Endothelial cell of umbilical vein (primary cell): ENCODE results near the gene BLNK. TPM values are rescaled to one million over a fixed set of nuclear protein-coding genes. Genes with fewer than 3 reads are reported as not detected.

Experiments used
- BruUV-seq: library from RNA; stranded (reverse); fragments of 400-500 nt; replicated peaks from 2 replicates; lab custom pipeline; 2021; lab: Mats Ljungman, UMichigan
- CTCF ChIA-PET: fragments of 300-600, 350-600 bp; sonication (Branson Sonifier 250); formaldehyde crosslinking; loops from one replicate; lab custom pipeline; 2021; ENCODE audit warnings: antibody characterized with exemption, inconsistent platforms; lab: Charles Lee
- POLR2A ChIA-PET: fragments of 300-600, 350-600 bp; sonication (Branson Sonifier 250); formaldehyde crosslinking; loops from one replicate; lab custom pipeline; 2021; ENCODE audit warnings: antibody characterized with exemption, inconsistent platforms; lab: Charles Lee
- DNase-seq: peaks from one replicate; pipeline ENCODE4 v3.0.0-alpha.2; 2011; ENCODE audit warnings: low read depth, low spot score
- FAIRE-seq: peaks from 2 replicates; lab custom pipeline; 2011; peaks lifted over from hg19 to GRCh38; lab: Jason Lieb, UNC
- H2AFZ ChIP-seq: 2 replicates; pipeline ENCODE4 v1.6.0; 2012; ENCODE audit warnings: low read depth, low read length, control low read depth, inconsistent platforms
- H3K27ac ChIP-seq: 2 replicates; pipeline ENCODE4 v1.5.1; 2011; ENCODE audit warnings: low read depth, mild to moderate bottlenecking, control low read depth, low read length, moderate library complexity; ENCODE audit not compliant: insufficient read depth
- H3K27me3 ChIP-seq, 2 experiments: 2 replicates each; pipeline versions ENCODE4 v1.6.0 to v1.6.1; 2011; ENCODE audit warnings: low read length in 2 of 2, mixed read lengths in 1 of 2; ENCODE audit not compliant: control insufficient read depth in 2 of 2, insufficient read depth in 2 of 2
- H3K36me3 ChIP-seq, 2 experiments: 2 replicates in 1 of 2; 3 replicates in 1 of 2; pipeline ENCODE4 v1.5.1; 2011; ENCODE audit warnings: low read length in 2 of 2, mild to moderate bottlenecking in 1 of 2, moderate library complexity in 1 of 2; ENCODE audit not compliant: control insufficient read depth in 2 of 2, insufficient read depth in 2 of 2; ENCODE audit errors: extremely low read depth in 1 of 2
- H3K4me1 ChIP-seq: 3 replicates; pipeline ENCODE4 v1.5.1; 2011; ENCODE audit warnings: mild to moderate bottlenecking, low read length; ENCODE audit not compliant: control insufficient read depth, insufficient read depth; ENCODE audit errors: extremely low read depth
- H3K4me2 ChIP-seq: 2 replicates; pipeline ENCODE4 v1.6.1; 2011; ENCODE audit warnings: low read length, control low read depth, mixed read lengths; ENCODE audit not compliant: insufficient read depth
- H3K4me3 ChIP-seq, 3 experiments: fragments of 200-600 bp in 1 of 3; sonication (generic), shearing (Covaris generic) in 1 of 3; replicated peaks in 1 of 3; 2 replicates each; pipeline ENCODE4 v1.5.1; 2011 to 2016; ENCODE audit warnings: control low read depth in 3 of 3, low read length in 3 of 3, mild to moderate bottlenecking in 2 of 3, inconsistent platforms in 1 of 3, low read depth in 1 of 3, moderate library complexity in 1 of 3; ENCODE audit not compliant: insufficient read depth in 1 of 3
- H3K79me2 ChIP-seq: 2 replicates; pipeline ENCODE4 v1.6.0; 2012; ENCODE audit warnings: low read length, inconsistent platforms; ENCODE audit not compliant: control insufficient read depth, insufficient read depth
- H3K9ac ChIP-seq: replicated peaks from 2 replicates; pipeline ENCODE3; 2011; ENCODE audit warnings: low read length, control low read depth; ENCODE audit not compliant: insufficient read depth; ENCODE audit errors: extremely low read depth
- H3K9me1 ChIP-seq: replicated peaks from 3 replicates; pipeline ENCODE4 v1.6.0; 2011; ENCODE audit warnings: mild to moderate bottlenecking, low read length; ENCODE audit not compliant: control insufficient read depth, insufficient read depth; ENCODE audit errors: extremely low read depth
- H3K9me3 ChIP-seq: replicated peaks from 2 replicates; pipeline ENCODE4 v1.5.1; 2012; ENCODE audit warnings: low read length, inconsistent platforms; ENCODE audit not compliant: control insufficient read depth, insufficient read depth
- H4K20me1 ChIP-seq: replicated peaks from 2 replicates; pipeline ENCODE3; 2011; ENCODE audit warnings: mild to moderate bottlenecking, low read length; ENCODE audit not compliant: control insufficient read depth, insufficient read depth; ENCODE audit errors: extremely low read depth
- EZH2 ChIP-seq: IDR thresholded peaks from 2 replicates; pipeline ENCODE4 v1.6.1; 2012; ENCODE audit warnings: borderline replicate concordance, low read depth, mild to moderate bottlenecking, moderate library complexity, low read length, inconsistent platforms; ENCODE audit not compliant: severe bottlenecking
- FOS ChIP-seq: IDR thresholded peaks from 2 replicates; pipeline ENCODE4 v1.6.1; 2011; ENCODE audit warnings: mild to moderate bottlenecking, low read length, moderate library complexity, borderline replicate concordance; ENCODE audit not compliant: insufficient read depth
- GATA2 ChIP-seq: IDR thresholded peaks from 2 replicates; pipeline ENCODE4 v1.7.0; 2011; ENCODE audit warnings: low read depth, mild to moderate bottlenecking, moderate library complexity, mixed read lengths, low read length; ENCODE audit not compliant: insufficient read length, insufficient read depth
- JUN ChIP-seq: IDR thresholded peaks from 2 replicates; pipeline ENCODE4 v1.6.1; 2011; ENCODE audit warnings: borderline replicate concordance, low read depth; ENCODE audit not compliant: insufficient read length, insufficient read depth
- MYC ChIP-seq: IDR thresholded peaks from one replicate; pipeline ENCODE4 v1.6.1; 2011; ENCODE audit warnings: mild to moderate bottlenecking, low read depth, low read length
- POLR2A ChIP-seq: IDR thresholded peaks from 2 replicates; pipeline ENCODE4 v1.6.1; 2012; ENCODE audit warnings: low read depth, mild to moderate bottlenecking, control low read depth, low read length
- POLR2AphosphoS5 ChIP-seq: IDR thresholded peaks from 2 replicates; pipeline ENCODE4 v1.6.1; 2012; ENCODE audit warnings: low read depth, mild to moderate bottlenecking, control low read depth, low read length, moderate library complexity; ENCODE audit not compliant: insufficient read depth
- dilution Hi-C: fragments of 300-500 bp; cut with MboI; formaldehyde crosslinking; loops from one replicate; pipeline ENCODE4 v1.15.0; 2019; ENCODE audit warnings: low sequenced_read_pairs; ENCODE audit not compliant: extremely low pct_ligation_motif_present
- intact Hi-C: fragments of 100-400 bp; cut with micrococcal nuclease; formaldehyde crosslinking; loops from one replicate; pipeline ENCODE4 v1.10.0; 2022
- polyA plus RNA-seq, 4 experiments: library from polyadenylated mRNA; depleted of rRNA in 3 of 4; stranded (reverse) in 3 of 4; unstranded in 1 of 4; fragments of >200 nt; gene quantifications; 2 replicates each; pipeline versions ENCODE4 v1.2.1 to v1.2.3, GENCODE V29; 2011 to 2012; ENCODE audit warnings: missing spikeins in 1 of 4
- total RNA-seq: library from RNA; stranded (reverse); gene quantifications from 2 replicates; pipeline ENCODE4 v1.2.3, GENCODE V29; 2021
- TF ChIP-seq, protein P1 (sequence below), 2 donors: IDR thresholded peaks; 1 replicate in 1 of 2; 2 replicates in 1 of 2; pipeline ENCODE4 v1.5.1; 2011; ENCODE audit warnings: low read length in 2 of 2, mild to moderate bottlenecking in 2 of 2, moderate library complexity in 2 of 2, control low read depth in 1 of 2, inconsistent platforms in 1 of 2, low read depth in 1 of 2; ENCODE audit not compliant: insufficient read depth in 1 of 2; ENCODE audit errors: extremely low read depth in 1 of 2
- TF ChIP-seq, protein P2 (sequence below): IDR thresholded peaks from 2 replicates; pipeline ENCODE4 v1.6.1; 2011; ENCODE audit not compliant: insufficient read depth, insufficient read length

The BLNK gene
- total and polyA plus RNA-seq, 2 donors (not counting 3 experiments of a cell fraction or from before 2014, with no cell fraction given) = not detected

DNA sequence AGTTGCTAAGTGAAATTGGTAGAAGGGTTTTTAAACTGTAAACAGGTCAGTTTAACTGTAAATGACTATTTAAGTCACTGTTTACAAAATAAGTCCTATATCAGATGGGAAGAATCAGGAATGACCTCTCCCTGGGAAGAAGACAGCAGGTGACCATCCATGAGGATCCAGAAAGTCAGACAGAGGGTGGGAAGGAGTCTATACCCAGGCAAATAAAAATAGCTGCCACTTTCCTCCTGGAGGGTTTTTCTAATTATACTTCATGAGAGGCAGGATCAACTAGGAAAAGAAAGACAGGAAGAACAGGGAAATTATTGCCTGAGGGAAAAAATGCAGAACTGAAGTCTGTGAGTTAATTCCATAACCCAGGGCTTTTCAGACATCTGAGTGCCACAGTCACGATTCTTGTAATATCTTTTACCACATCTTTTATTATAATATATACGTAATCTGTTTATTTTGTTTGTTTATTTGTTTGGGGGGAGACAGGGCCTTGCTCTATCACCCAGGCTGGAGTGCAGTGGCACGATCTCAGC, 39.9 kb upstream of the BLNK start:
- H2AFZ ChIP-seq = no peak overlapping the region
- dilution Hi-C loops (no loop called here), intact Hi-C loops (no loop called here)
- no peaks in the 10 kb centered on the region for H3K9me3 ChIP-seq
- H3K4me3 ChIP-seq = no peak overlapping the region
- H3K4me2 ChIP-seq = no peak overlapping the region
- CTCF ChIA-PET = no interaction called here
- FAIRE-seq (no peak), DNase-seq (no peak)
- TF ChIP-seq POLR2A (no peak), MYC (no peak)
- TF ChIP-seq, protein P1, sequence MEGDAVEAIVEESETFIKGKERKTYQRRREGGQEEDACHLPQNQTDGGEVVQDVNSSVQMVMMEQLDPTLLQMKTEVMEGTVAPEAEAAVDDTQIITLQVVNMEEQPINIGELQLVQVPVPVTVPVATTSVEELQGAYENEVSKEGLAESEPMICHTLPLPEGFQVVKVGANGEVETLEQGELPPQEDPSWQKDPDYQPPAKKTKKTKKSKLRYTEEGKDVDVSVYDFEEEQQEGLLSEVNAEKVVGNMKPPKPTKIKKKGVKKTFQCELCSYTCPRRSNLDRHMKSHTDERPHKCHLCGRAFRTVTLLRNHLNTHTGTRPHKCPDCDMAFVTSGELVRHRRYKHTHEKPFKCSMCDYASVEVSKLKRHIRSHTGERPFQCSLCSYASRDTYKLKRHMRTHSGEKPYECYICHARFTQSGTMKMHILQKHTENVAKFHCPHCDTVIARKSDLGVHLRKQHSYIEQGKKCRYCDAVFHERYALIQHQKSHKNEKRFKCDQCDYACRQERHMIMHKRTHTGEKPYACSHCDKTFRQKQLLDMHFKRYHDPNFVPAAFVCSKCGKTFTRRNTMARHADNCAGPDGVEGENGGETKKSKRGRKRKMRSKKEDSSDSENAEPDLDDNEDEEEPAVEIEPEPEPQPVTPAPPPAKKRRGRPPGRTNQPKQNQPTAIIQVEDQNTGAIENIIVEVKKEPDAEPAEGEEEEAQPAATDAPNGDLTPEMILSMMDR (IDR thresholded peaks at IDR 0.05; ENCODE audit: extremely low read depth in 1 of 2, insufficient read depth in 1 of 2, low read depth in 1 of 2, low read length in 2 of 2) = no peak
- no peaks in the 10 kb centered on the region for H3K9me1 ChIP-seq
- no peaks in the 10 kb centered on the region for H3K36me3 ChIP-seq
- POLR2A ChIA-PET = no interaction called here
- H3K79me2 ChIP-seq = no peaks in the 10 kb centered on the region
- no peaks in the 10 kb centered on the region for H3K27me3 ChIP-seq
- H3K9ac ChIP-seq = no peak overlapping the region
- no peaks in the 10 kb centered on the region for H4K20me1 ChIP-seq
- no TSS peak for BruUV-seq
- no peaks in the 10 kb centered on the region for H3K4me1 ChIP-seq
- no peak overlapping the region for H3K27ac ChIP-seq

GRCh38 chr10:96310321-96310669, 38.9 kb upstream of the BLNK start:
- FAIRE-seq = no peak
- Histone ChIP-seq H3K4me3 (no peak overlapping the region), H3K27me3 (no peaks in the 10 kb centered on the region), H3K79me2 (no peaks in the 10 kb centered on the region), H3K9me1 (no peaks in the 10 kb centered on the region), H4K20me1 (no peaks in the 10 kb centered on the region), H3K4me2 (no peak overlapping the region), H3K27ac (no peak overlapping the region), H3K9ac (no peak overlapping the region), H2AFZ (no peak overlapping the region), H3K36me3 (no peaks in the 10 kb centered on the region), H3K4me1 (no peaks in the 10 kb centered on the region), H3K9me3 (no peaks in the 10 kb centered on the region)
- BruUV-seq = no TSS peak
- dilution Hi-C loops (no loop called here), intact Hi-C loops (no loop called here)
- DNase-seq = no peak
- no peak for TF ChIP-seq GATA2
- no peak for TF ChIP-seq FOS
- TF ChIP-seq POLR2A = no peak
- TF ChIP-seq POLR2AphosphoS5 = no peak
- TF ChIP-seq EZH2 = no peak
- TF ChIP-seq MYC = no peak
- TF ChIP-seq, protein P1 (IDR thresholded peaks at IDR 0.05; ENCODE audit: extremely low read depth in 1 of 2, insufficient read depth in 1 of 2, low read depth in 1 of 2, low read length in 2 of 2) = no peak
- TF ChIP-seq JUN = no peak
- TF ChIP-seq, protein P2, sequence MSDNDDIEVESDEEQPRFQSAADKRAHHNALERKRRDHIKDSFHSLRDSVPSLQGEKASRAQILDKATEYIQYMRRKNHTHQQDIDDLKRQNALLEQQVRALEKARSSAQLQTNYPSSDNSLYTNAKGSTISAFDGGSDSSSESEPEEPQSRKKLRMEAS = no peak
- POLR2A ChIA-PET = no interaction called here
- CTCF ChIA-PET = interaction anchor here (1.2 kb wide), 1 partner anchor 81 kb away, joined by 5 read pairs; no protein-coding TSS in a partner anchor
